Suprapubic skin (tissue), 4 donors: ENCODE results near the gene RXRB.
"Not testable (repeated sequence)": the region's sequence is repeated elsewhere in the genome, so short reads cannot be mapped to it uniquely, and the experiment has no call there.

ENCODE experiments used
- POLR2A ChIP-seq, 2 donors: fragments of 450-650 bp; IDR thresholded peaks; one replicate each; pipeline ENCODE4 v1.6.1; 2017; ENCODE audit warnings: antibody characterized with exemption in 2 of 2, mild to moderate bottlenecking in 2 of 2, moderate library complexity in 2 of 2
- POLR2AphosphoS5 ChIP-seq, 3 donors: sonication (generic); formaldehyde crosslinking; IDR thresholded peaks; one replicate each; pipeline ENCODE4 v1.6.1; 2017; ENCODE audit warnings: antibody characterized with exemption in 3 of 3
- TF ChIP-seq, protein P1 (sequence below), 2 donors: fragments of 200-600 bp in 1 of 2; fragments of 450-650 bp in 1 of 2; sonication (generic) in 1 of 2; IDR thresholded peaks; one replicate each; pipeline ENCODE4 v1.5.1; 2016 to 2019; ENCODE audit warnings: antibody characterized with exemption in 2 of 2, mild to moderate bottlenecking in 1 of 2, moderate library complexity in 1 of 2

DNA sequence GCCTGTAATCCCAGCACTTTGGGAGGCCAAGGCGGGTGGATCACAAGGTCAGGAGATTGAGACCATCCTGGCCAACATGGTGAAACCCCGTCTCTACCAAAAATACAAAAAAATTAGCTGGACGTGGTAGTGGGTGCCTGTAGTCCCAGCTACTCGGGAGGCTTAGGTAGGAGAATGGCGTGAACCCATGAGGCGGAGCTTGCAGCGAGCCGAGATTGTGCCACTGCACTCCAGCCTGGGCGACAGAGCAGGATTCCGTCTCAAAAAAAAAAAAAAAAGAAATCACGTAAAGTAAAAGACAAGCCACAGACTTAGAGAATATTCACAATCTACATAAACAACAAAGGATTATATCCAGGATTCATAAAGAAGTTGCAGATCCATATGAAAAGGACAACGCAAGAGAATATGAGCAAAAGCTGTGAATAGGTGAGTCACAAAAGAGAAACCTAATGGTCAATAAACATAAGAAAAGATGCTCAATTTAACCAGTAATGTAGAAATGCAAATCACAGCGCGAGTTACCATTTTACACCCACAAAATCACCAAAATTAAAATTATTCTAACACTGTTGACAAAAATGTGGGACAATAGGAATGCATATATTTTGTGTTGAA lies 26.1 kb upstream of the RXRB start:
- TF ChIP-seq, protein P1, sequence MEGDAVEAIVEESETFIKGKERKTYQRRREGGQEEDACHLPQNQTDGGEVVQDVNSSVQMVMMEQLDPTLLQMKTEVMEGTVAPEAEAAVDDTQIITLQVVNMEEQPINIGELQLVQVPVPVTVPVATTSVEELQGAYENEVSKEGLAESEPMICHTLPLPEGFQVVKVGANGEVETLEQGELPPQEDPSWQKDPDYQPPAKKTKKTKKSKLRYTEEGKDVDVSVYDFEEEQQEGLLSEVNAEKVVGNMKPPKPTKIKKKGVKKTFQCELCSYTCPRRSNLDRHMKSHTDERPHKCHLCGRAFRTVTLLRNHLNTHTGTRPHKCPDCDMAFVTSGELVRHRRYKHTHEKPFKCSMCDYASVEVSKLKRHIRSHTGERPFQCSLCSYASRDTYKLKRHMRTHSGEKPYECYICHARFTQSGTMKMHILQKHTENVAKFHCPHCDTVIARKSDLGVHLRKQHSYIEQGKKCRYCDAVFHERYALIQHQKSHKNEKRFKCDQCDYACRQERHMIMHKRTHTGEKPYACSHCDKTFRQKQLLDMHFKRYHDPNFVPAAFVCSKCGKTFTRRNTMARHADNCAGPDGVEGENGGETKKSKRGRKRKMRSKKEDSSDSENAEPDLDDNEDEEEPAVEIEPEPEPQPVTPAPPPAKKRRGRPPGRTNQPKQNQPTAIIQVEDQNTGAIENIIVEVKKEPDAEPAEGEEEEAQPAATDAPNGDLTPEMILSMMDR (IDR thresholded peaks at IDR 0.05) = not testable (repeated sequence)
- not testable (repeated sequence) for TF ChIP-seq POLR2AphosphoS5, POLR2A (IDR thresholded peaks at IDR 0.05)
